GM19023 (cell line): ENCODE results near the gene STK10.

Experiments used
- ATAC-seq: cut with Tn5 transposase; IDR thresholded peaks from one replicate; pipeline ENCODE4 v1.9.1; 2021; ENCODE audit warnings: mild to moderate bottlenecking, moderate library complexity; ENCODE audit not compliant: unreplicated experiment

The STK10 gene

GRCh38 chr5:172189693-172190296 lies 1.8 kb upstream of the STK10 start:
- no peak for ATAC-seq

- ATAC-seq = no peak
Measured at GRCh38 chr5:172188893-172189692, 1.1 kb upstream of the STK10 start.

GRCh38 chr5:172187118-172188032 lies 649 bp downstream of the STK10 start:
- peak; percentile 28 for ATAC-seq

DNA sequence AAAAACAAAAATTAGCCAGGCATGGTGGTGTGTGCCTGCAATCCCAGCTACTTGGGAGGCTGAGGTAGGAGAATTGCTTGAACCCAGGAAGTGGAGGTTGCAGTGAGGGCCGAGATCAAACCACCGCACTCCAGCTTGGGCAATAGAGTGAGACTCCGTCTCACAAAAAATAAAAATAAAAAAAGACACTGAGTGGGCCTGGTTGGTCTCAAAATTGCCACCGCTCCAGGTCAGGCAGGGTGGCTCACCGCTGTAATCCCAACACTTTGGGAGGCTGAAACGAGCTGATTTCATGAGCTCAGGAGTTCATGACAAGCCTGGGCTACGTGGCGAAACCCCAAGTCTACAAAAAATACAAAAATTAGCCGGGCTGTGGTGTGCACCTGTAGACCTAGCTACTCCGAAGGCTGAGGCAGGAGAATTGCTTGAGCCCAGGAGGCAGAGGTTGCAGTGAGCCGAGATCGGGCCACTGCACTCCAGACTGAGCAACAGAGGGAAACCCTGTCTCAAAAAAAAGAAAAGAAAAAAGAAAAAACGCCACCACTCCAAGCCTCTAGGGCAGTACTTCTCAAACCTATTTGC lies 1.8 kb downstream of the STK10 start:
- no peak for ATAC-seq

GRCh38 chr5:172185096-172185461 lies 2.9 kb downstream of the STK10 start:
- ATAC-seq = no peak

DNA sequence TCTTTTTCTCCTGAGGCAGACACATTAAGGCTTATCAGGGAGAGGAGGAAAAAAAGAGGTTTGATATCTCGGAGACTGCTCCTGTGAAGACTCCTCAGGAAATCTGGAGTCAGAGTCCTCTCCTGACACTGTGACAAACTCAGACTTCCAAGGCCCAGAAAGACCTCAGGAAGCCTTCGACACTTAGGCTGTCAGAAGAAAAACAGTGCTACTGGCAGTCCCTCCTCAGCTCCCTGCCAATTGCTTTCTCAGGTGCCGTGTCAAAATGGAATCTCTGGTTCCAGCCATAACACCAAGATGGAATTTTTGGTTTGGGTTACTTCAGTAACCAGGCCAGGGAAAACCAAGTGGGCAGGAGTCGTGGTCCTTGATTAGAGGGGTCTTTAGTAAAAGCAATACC lies 4.1 kb downstream of the STK10 start:
- ATAC-seq = no peak

GRCh38 chr5:172182291-172182690 lies 5.7 kb downstream of the STK10 start:
- ATAC-seq = no peak

GRCh38 chr5:172180936-172181335 lies 7.1 kb downstream of the STK10 start:
- no peak for ATAC-seq

DNA sequence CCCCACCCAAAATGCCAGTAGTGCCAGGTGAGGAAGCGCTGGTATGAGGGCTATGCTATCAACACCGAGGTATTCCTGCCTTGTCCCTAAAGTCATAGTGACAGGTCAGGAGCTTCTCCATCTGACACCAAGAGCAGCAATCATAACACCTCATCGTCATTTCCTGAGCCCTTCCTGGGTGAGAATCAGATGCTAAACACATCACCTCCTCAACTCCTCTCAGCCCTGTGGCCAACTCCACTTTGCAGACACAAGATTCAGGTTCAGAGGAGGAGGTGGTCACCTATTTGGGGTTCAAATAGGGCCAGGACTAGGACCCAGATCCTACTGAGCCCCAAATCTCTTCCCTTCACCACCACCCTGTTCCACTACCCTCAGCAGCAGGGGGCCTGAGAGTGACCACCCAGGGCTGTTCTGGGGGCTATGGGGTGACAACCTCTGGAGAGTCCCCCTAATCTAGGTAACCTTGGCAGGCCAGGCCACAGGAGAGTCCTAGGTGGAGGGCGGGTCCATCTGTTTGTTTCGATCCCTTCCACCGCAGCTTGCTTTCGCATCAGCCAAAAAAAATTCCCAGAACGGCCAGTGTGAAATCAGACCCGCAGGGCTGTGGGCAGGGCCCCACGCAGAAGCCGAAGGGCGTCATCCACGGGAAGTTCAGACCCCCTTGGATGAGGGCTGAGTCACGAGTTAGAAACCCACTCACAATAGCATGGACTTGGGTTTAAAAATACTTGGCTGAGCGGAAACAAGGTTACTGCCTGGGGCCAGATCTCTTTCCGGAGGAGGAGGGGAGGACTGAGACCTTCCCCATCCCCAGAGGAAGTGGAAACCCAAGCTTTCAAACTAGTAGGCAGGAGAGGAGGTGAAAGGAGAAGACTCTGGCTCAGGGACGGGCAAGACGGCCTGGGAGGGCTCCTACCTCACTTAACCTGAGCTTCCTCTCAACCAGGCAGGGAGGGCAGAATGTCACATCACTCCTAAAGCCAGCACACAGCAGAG lies 8.7 kb downstream of the STK10 start:
- ATAC-seq = peak; percentile 36

GRCh38 chr5:172178301-172178987 lies 9.6 kb downstream of the STK10 start:
- no peak for ATAC-seq

DNA sequence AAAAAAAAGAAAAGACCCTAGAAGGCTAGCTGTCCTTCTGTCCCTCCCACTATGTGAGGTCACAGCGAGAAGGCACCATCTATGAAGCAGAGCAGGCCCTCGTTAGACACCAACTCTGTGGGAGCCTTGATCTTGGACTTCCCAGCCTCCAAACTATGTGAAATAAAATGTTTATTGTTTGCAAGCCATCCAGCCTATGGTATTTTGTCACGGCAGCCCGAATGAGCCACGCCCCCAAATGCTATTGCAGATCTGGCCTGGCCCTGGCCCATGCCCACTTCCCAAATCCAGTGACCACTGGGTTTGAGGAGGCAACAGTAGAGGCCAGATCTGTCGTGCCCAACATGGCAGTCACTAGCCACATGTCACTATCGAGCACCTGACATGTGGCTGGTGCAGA lies 10.8 kb downstream of the STK10 start:
- no peak for ATAC-seq

GRCh38 chr5:172175263-172175719 lies 12.7 kb downstream of the STK10 start:
- ATAC-seq = peak; percentile 51

- ATAC-seq = no peak
Measured at GRCh38 chr5:172173564-172174153, 14.4 kb downstream of the STK10 start.

DNA sequence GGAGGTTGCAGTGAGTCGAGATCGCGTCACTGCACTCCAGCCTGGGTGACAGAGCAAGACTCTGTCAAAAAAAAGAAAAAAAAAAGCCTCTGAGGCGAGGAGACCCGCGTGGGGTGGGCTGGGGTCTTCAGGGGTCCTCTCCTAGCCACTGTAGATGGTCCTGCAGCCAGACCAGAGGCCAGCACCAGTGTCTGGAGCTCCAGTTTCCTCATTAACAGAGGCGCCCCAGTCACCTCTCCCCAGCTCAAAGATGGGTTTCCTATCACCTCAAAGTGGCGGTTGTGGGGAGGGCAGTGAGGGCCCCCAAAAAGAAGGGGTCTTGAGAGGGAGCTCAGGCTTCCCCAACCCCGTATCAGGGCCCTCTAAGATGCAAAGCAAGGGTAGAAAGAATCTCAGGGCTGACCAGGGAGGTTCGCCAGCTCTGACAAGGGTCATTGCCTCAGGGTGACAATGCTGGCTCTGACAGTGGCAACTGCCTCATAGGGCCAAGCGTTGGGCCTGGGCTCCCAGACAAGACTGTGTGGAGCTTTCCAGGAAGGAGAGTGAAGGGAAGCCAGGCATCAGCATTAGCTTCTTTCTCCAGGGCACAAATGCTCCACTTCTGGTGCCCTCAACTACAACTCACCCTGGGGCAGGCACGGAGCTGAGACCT lies 15.0 kb downstream of the STK10 start:
- ATAC-seq = no peak

- ATAC-seq = no peak
Measured at GRCh38 chr5:172171118-172171517, 16.9 kb downstream of the STK10 start.

DNA sequence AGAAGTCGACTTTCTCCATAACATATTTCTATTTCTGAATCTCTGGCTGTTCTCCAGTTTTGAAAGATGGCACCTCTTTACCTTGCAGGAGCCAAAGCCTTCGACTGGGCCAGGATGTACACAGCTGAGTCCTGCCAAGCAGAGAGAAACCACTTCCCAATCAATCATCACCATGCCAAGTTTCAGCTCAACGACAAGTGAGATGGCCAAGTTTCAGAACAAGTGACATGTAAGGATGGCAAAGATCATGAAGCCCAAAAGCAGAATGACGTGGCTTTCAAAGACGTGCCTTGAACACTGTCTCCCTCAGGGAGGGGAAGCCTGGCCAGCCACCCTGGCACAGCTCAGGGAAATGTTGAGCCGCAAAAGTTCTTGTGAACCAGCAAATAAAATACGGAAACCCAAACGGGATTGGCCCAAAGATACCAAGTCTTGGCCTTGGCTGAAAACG lies 17.7 kb downstream of the STK10 start:
- no peak for ATAC-seq

- no peak for ATAC-seq
Measured at GRCh38 chr5:172169216-172169615, 18.8 kb downstream of the STK10 start.

DNA sequence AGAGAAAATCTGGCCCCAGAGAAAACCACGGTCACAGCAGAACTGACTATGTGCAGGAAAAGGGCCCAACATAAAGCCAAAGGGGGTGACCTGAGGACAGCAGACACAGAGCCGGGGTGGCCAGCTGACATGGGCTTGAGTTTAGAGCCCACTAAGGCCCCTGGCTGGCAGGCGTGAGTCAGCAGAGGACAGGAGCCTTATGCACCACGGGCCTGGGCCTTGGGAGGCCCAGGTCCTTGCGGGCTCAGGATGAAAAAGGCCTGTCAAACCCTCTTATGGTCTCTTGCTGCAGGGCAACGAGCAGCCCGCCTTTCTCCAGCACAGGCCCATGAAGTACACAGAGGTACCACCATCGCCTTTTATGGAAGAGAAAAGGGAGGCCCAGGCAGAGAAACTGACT lies 19.7 kb downstream of the STK10 start:
- ATAC-seq = no peak
